ENCODE results near the gene MT1HL1.
"Not testable (repeated sequence)": the region's sequence is repeated elsewhere in the genome, so short reads cannot be mapped to it uniquely, and the experiment has no call there.

The MT1HL1 gene

DNA sequence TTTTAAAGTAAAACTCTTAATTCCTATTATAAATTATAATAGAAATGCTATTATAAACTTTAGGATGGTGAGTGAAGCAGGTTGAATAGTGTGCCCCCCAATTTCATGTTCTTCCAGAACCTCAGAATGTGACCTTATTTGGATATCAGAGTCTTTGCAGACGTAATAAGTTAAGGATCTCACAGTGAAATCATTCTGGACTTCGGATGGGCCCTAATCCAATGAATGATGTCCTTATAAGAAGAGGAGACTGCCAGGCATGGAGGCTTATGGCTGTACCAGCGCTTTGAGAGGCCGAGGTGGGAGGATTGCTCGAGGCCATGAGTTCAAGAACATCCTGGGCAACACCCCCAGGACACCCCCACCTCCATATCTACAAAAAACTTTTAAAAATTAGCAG is 9.4 kb upstream of the MT1HL1 start:
- DNase-seq, result no peak

DNA sequence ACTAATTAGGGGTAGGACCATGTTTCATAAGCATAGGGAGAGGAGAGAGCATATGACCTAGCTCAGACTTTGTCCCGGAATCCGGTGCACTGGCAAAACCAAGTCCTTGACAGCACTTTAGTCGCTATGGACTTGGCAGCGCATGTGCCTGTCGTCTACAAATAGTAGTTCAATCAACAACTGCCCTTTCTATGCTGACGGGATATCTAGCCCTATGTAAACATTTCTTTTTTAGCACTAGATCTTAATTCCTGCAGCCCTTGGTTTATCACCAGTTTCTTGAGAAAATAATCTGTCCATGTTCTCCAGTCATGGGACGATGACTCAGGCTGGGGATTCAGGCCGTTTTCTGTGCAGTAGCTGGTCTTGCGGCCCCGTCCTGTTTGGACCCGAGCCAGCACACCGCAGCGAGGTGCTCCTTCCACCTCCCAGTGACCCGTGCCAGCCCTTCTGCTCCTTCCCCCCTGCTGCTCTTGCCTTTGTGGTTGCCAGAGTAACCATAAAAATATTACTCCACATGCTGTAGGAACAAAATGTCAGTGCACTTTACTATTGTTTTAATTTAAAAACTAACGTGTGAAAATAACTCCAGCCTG is 8.6 kb upstream of the MT1HL1 start:
- no peak for DNase-seq

DNA sequence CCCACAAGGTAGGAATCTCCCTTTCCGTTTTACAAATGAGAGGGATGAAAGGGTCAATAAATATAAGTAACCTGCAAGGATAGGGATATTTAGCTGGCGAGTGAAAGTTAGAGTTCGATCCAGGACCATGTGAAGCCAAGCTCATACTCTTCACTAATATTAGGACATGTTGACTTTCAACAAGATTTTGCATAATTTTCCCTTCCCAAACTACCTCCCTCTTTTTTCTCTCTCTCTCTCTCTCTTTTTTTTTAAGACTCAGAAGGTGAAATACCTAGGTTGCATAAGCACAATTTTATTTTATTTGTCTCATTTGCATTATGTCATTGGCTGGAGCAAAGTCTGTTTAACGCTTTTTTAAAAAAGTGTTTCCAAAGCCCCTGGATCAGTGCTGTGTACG is 8.1 kb upstream of the MT1HL1 start:
- no peak for DNase-seq

DNA sequence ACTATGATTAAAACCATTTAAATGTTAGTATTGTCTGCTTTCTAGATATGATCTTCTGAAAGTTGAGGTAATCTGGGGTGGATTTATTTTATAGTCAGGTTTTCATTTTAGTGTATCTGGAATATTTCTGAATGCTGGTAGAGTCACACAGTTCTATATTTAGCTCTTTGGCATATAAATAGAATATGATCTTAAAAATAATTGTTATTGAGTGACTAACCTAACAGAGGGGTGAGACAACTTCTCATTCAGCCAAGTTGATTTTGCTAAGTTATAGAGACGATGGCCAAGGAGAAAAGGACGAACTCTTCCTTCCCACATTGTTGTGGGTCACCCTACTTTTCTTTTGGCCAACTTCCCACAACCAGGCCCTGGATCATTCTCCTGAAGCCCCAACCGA is 7.2 kb upstream of the MT1HL1 start:
- DNase-seq, result no peak

DNA sequence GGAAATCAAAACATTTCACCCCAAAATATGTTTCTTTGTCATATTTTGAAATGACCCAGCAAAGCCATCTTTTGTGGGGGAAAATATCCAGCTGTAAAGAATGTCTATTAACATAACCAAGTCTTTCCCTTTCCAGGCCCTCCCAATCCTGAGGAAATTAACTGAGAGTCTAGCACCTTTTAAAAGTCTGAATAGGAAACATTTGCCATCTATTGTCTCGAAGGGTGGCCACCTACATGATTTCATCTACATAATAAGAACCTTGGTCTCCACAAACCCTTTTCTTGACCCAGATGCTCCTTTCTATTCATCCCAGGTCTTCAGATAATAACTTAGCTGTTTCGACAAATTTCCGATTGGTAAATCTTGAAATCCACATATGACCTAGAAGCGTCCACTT is 5.4 kb upstream of the MT1HL1 start:
- DNase-seq, result no peak

DNA sequence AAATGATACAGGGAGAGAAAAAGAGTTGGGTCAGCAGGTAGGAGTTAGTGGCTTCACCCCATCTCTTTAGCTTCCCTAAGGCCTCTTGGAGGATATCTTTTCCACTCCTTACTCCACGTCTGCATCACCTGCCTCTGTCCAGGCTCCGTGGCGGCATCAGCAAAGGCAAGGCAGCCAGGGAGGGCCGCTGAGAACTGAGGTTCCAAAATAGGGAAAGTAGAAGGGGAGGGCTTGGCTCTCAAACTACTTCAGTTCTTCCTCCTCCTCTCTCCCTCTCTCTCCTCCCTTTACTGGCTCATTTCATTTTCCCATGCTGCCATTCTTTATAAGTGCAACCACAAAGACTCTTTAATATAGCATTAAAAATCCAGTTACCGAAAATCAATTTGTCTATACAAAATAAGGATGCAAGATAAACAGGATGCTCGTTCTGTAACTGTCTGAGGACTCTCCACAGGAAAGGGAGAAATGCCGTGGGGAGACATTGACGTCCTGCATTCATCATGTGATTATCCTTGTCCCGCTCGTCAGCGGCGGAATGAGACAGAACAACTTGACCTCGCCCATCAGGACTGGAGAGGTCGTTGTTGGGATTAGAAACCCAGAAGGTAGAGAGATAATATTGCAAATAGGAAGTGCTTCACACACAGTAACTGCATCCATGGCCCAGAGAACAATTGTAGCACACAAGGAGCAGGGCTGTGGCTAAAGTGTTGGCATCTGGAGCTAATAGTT is 3.1 kb upstream of the MT1HL1 start:
- DNase-seq, result no peak

DNA sequence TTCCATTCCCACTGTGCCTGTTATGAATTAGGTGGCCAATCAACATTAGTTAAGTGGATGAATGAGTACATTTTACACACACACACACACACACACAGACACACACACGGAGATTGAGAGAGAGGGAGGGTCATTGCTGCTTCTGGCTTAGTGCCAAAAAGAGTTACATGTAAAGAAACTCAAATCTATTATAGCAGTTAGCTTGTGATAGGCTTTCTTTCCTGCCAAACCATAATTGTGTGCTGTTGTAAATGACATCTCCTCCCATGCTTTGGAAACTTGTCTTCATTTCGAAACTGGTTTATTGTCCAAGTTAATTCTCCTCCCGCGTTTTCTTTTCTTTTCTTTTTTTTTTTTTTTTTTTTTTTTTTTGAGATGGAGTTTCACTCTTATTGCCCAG is 1.4 kb upstream of the MT1HL1 start:
- DNase-seq, result no peak

DNA sequence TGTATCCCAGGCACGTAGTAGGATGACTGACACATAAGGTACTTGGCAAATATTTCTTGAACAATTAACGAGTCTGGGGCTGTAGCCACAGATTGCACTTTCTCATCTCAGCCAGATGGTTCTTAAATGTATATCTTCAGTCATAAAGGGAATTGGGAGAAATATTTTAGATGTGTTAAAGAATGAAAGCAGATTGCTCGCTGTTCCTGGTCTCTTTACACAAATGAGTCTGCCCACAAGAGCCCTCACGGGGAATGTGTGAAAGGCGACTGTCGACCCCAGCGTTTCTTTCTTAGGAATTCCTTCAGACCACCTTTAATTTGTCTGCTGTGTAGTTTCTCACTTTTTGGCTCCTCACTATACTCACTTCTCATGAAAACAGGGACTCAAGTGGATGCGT is 725 bp downstream of the MT1HL1 start:
- DNase-seq, result no peak

DNA sequence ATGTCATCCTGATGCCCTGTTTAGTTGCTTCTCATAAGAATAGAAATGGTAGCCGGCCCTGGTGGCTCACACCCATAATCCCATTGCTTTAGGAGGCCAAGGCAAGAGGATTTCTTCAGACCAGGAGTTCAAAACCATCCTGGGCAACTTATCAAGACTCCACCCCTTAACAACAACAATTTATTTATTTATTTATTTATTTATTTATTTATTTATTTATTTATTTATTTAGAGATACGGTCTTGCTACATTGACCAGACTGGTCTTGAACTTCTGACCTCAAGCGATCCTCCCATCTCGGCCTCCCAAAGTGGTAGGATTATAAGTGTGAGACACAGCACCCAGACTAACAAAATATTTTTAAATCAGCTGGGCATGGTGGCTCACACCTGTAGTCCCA is 4.0 kb downstream of the MT1HL1 start:
- no peak for DNase-seq

DNA sequence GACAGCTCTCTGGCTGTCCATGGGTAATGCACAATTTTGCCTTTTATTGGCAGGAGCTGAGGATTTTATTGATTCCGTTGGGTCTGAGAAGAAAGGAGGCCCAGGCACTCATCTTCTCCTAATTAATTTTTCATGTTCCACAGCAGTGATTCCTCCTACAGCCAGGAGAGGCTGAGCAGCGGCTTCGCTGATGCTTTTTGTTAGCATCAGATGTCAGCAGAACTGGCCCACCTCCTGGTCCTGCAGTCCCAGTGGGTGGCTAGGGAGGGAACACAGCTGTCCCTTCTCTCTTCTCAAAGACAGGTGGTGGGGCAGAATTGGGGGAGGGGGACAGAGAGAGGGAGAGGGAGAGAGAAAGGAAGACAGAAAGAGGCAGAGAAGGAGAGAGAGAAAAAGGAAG is 5.7 kb downstream of the MT1HL1 start:
- DNase-seq, result no peak

DNA sequence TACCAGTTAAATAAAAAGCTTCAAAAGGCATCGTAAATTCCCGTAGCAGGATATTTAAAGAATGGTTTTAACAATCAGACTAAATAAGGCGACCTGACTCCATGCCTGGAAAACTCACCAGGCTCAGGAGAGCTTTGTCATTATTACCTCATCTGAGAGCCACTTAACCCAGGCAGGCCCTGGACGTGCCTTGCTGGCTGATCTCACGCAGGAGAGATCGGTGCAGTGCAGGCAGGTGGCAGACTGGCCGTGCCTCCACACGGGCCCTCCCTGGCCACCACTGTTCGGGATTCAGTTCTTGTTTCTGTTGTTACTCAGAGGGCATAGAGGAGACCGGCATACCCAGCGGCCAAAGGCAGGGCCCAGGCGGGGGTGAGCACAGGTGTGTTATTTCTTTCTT is 6.4 kb downstream of the MT1HL1 start:
- no peak for DNase-seq

DNA sequence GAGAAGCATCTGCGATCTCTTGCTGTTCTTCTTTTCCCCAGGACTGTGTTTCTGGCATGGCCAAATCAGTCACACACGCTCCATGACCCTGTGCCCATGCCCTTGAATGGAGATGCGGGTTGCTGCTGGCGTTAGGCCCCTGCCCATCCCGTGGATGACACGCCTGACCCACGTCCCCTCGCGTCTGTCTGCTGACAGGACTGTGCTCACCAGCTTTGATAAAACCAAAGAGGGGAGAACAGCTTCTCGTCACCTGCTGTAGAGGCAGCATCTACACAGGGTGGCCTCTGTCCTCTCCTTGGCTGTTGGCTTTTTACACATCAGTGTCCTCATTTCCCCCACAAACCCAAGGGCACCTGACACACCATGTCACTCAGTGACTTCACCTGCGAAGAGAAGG is 6.9 kb downstream of the MT1HL1 start:
- no peak for DNase-seq

DNA sequence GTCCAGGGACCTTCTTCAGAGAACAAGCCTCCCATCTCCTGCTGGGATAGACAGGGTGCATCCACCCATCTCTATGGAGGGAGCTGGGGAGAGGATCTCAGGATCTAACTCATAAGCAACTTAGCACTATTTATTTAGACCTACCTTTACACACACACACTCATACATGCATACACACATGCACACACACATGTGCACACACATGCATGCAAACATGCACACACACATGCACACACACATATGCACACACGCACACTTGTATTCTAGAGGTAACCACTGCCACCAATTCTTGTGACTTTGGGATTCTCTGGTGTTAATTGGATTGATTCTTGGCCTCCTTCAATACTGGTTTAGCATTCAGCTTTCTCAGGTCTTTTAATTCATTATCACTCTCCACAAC is 9.8 kb downstream of the MT1HL1 start:
- DNase-seq, result no peak

DNA sequence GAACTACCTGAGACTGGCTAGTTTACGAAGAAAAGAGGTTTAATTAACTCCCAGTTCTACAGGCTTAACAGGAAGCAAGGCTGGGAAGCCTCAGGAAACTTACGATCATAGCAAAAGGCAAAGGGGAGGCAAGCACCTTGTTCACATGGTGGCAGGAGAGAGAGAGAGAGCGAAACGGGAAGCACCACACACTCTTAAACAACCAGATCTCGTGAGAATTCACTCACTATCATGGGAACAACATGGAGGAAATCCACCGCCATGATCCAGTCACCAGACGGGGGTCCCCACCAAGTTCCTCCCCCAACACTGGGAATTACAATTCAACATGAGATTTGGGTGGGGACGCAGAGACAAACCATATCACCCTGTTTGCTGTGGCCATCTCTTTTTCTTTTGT is 11.8 kb downstream of the MT1HL1 start:
- no peak for DNase-seq

DNA sequence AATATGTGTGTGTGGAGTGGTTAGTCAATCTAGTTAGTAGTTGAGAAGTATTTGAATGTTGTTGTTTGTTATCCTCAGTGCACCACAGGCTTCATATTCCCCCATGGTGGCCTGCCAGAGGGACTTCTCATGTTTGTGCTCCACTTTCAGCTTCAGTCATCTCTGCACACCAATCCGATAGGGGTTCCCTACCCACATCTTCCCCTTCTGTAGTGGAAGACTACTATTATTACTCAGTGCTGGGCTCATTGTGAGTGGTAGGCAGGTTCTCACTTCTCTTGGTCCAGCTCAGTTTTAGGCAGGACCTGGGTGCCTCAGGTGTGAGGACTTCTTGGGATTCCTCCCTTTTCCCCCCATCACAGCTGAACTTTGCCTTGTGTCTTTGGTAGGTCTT is 14.2 kb downstream of the MT1HL1 start:
- no peak for DNase-seq

DNA sequence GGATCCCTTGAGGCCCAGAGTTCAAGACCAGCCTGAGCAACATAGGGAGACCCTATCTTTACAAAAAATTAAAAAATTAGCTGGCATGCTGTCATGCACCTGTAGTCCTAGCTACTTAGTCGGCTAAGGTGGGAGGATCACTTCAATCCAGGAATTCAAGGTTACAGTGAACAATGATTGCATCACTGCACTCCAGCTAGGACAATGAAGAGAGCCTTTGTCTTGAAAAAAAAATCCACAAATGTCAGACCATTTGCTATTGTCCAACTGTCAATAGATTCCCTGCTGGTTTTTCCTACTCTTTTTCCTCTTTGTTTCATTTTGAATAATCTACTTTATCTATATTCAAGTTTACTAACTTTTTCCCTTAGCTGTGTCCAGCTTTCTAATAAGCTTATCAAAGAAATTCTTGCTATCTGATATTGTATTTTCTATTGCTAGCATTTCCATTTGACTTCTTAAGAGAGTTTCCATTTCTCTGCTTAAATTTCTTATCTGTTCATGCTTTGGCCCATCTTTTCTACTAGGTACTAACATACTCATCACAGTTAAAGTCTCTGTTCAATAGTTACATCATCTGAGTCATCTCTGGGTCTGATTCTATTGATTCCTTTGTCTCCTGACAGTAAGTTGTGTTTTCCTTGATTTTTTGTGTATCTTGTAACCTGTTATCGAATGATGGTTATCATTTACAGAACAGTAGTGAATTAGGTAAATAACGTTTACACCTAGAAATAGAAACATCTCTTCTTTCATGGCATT is 14.8 kb downstream of the MT1HL1 start:
- DNase-seq, result no peak

DNA sequence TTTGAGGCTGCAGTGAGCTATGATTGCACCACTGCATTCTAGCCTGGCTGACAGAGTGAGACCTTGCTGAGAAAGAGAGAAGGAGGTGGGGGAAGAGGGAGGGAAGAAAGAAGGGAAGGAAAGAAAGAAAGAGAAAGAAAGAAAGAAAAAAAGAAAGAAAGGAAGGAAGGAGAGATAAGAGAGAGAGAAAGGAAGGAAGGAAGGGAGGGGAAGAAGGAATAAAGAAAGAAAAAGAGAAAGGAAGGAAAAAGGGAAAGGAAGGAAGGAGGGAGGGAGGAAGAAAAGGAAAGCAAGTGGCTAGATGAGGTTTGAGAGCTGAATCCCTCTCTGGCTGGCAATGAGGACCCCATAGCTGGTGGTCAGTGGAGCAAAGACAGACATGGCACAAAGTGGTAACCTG is 20.4 kb downstream of the MT1HL1 start:
- DNase-seq, result no peak

DNA sequence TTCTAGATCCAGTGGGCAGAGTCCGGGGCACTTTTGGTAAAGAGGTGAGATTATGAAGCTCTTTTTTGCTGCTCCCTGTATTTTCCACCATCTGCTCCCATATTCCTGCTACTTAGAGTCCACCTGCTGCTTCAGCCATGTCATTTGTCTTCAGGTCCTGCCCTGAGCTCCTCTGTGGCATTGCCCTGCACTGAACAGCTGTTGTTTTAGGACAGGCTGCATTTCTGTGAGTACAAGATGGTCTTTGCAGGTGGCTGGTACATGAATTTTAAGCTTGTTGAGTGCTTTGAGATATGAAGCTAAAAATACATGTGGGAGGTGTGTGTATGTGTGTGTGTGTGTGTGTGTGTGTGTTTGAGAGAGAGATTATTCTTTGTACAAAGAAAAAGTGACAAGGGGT is 21.9 kb downstream of the MT1HL1 start:
- no peak for DNase-seq

DNA sequence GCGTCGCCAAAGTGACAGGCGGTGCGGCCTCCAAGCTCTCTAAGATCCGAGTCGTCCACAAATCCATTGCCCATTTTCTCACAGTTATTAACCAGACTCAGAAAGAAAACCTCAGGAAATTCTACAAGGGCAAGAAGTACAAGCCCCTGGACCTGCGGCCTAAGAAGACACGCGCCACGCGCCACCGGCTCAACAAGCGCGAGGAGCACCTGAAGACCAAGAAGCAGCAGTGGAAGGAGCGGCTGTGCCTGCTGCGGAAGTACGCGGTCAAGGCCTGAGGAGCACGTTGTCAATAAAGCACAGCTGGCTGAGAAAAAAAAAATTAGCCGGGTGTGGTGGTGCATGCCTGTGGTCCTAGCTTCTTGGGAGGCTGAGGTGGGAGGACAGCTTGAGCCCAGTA is 22.8 kb downstream of the MT1HL1 start:
- not testable (repeated sequence) for DNase-seq

DNA sequence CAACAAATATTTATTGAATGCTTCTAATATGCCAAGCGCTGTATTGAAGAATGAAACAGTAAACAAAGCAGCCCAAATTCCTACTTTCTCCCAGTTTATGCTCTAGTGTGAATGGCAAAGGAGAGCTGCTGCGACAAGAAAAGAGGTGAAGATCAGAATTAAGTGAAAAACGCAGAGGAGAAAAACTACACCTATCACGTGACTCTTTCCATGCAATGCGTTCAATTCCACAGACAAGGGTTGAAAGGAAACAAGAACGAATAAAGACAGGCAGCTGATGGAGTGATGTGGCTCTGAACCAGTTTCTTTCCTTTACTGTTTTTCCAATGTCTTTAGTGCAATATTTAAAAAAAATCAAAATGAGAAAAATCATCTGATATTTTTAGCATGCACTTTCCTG is 23.6 kb downstream of the MT1HL1 start:
- no peak for DNase-seq

DNA sequence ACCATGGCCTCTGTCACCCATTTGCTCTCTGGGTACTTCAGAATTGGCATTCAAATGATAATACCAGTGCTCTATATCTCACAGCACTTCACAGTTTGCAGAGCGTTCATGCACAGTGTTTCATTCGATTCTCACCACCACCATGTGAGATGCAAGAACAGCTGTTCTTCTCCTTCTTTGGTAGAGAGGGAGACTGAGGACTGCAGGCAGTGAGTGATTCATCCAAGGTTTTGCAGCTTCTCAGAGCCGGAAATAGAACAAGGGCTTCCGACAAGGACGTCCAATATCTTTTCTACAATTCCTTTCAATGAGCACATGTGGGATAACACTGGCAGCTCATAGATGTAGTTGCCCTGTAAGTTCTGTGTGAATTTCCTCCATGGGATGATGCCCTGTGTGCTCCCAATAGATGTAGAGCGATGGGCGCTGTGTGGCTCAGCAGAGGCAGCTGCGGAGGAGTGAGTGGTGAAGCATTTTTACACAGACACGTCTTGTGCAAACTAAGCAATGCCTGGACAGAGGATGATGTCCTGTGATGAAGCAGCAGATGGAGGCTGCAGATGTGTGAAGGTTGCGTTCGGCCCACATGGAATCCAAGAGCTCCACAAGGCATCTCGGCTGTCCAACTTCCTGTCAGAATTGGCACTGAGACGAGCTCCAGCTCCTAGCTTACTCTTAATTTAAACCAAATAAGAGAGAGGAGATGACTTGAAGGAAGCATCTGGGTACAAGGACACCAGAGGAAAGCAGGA is 24.9 kb downstream of the MT1HL1 start:
- DNase-seq, result no peak

DNA sequence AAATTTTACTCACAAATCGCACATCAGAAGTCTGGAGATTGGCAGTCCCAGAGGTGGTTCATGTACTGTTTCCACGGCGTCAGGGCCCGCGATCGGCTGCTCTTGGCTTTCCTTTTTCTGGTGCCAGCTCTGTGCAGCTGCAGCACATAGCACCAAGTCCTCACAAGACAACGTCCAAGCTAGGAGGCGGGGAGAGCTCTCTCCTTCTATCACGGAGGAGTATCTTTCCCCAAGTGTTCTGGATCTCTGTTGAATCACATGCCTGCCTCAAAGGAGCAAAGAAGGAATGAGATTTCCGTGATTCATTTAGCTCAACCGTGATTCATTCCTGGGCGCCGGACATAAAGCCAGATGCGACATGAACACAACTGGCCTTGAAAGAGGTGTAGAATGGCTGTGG is 25.5 kb downstream of the MT1HL1 start:
- no peak for DNase-seq

DNA sequence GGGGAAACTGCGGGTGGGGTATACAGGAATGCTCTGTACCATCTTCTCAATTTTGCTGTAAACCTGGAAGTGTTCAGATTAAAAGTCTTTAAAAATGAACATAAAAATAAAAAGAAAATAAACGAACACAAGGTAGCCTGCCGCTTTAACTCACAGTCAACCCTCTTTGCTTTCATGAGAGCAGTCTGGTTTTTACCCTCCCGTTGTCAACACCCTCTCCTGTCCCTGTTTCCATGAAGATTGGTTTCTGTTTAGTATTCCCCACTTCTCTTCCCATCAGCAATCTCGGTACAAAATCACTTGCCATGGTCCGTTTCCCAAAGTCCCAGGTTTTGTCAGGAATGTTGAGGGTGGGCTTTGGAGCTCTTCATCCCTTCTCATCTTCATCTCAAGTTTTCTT is 28.8 kb downstream of the MT1HL1 start:
- no peak for DNase-seq

DNA sequence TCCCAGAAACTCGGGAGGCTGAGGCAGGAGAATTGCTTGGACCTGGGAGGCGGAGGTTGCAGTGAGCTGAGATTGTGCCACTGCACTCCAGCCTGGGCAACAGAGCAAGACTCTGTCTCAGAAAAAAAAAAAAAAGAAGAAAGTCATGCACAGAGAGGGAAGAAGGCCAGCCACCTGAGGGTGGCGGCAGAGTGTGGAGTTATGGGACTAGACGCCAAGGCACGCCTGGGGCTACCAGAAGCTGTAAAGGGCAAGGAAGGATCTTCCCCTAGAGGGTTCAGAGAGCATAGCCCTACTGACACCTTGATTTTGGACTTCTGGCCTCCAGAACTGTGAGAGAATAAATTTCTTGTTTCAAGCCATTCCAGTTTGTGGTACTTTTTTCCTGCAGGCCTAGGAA is 30.2 kb downstream of the MT1HL1 start:
- not testable (repeated sequence) for DNase-seq

All from stimulated activated CD4-positive, alpha-beta T cell treated with anti-CD3 and anti-CD28 coated beads, Interleukin-2, amount 100 ng/mL, for 24 hours (primary cell).